HepG2 (cell line): Measurements from ENCODE around the gene ZDHHC18. TPM values are rescaled to one million over a fixed set of nuclear protein-coding genes. Genes with fewer than 3 reads are reported as not detected.

Source experiments
- ATRX ChIP-seq: sonication (generic); formaldehyde crosslinking; IDR thresholded peaks from 2 replicates; pipeline ENCODE4 v1.4.0; 2020; ENCODE audit warnings: missing genetic modification reagents, borderline replicate concordance
- CBX5 ChIP-seq: sonication (generic); formaldehyde crosslinking; IDR thresholded peaks from 2 replicates; pipeline ENCODE4 v1.4.0; 2020; ENCODE audit warnings: missing genetic modification reagents, borderline replicate concordance
- FOXC1 ChIP-seq: sonication (generic); formaldehyde crosslinking; IDR thresholded peaks from 2 replicates; pipeline ENCODE4 v1.8.0; 2022; ENCODE audit warnings: mild to moderate bottlenecking, missing genetic modification reagents, borderline replicate concordance
- GATAD1 ChIP-seq: IDR thresholded peaks from 2 replicates; pipeline ENCODE4 v1.6.1; 2016; ENCODE audit warnings: missing genetic modification reagents, missing compliant biosample characterization
- HES4 ChIP-seq: sonication (generic); formaldehyde crosslinking; IDR thresholded peaks from 2 replicates; pipeline ENCODE4 v1.9.0; 2021; ENCODE audit warnings: mild to moderate bottlenecking, missing genetic modification reagents, borderline replicate concordance
- HOXA3 ChIP-seq: sonication (generic); formaldehyde crosslinking; IDR thresholded peaks from 2 replicates; pipeline ENCODE4 v1.5.0; 2020; ENCODE audit warnings: missing genetic modification reagents
- JUN ChIP-seq: sonication (generic); formaldehyde crosslinking; IDR thresholded peaks from 2 replicates; pipeline ENCODE4 v1.4.0; 2020; ENCODE audit warnings: mild to moderate bottlenecking, missing genetic modification reagents
- NR1H2 ChIP-seq: sonication (generic); formaldehyde crosslinking; IDR thresholded peaks from 2 replicates; pipeline ENCODE4 v1.8.1; 2022; ENCODE audit warnings: low read depth, missing genetic modification reagents, borderline replicate concordance
- NR3C1 ChIP-seq: sonication (generic); formaldehyde crosslinking; IDR thresholded peaks from 2 replicates; pipeline ENCODE4 v1.4.0; 2020; ENCODE audit warnings: missing genetic modification reagents
- ONECUT2 ChIP-seq: sonication (generic); formaldehyde crosslinking; IDR thresholded peaks from 2 replicates; pipeline ENCODE4 v1.4.0; 2020; ENCODE audit warnings: missing genetic modification reagents
- SRSF1 ChIP-seq: fragments of 200-400 bp; formaldehyde crosslinking; optimal IDR thresholded peaks from 2 replicates; pipeline ENCODE3; 2017; ENCODE audit warnings: mild to moderate bottlenecking, low read depth, low read length, moderate library complexity
- TMF1 ChIP-seq: sonication (generic); formaldehyde crosslinking; IDR thresholded peaks from 2 replicates; pipeline ENCODE4 v1.8.1; 2022; ENCODE audit warnings: low read depth, missing genetic modification reagents
- TOE1 ChIP-seq: sonication (generic); formaldehyde crosslinking; IDR thresholded peaks from 2 replicates; pipeline ENCODE4 v1.4.0; 2020; ENCODE audit warnings: mild to moderate bottlenecking, missing genetic modification reagents
- TRIM24 ChIP-seq: sonication (generic); formaldehyde crosslinking; IDR thresholded peaks from 2 replicates; pipeline ENCODE4 v1.8.0; 2022; ENCODE audit warnings: mild to moderate bottlenecking, missing genetic modification reagents
- ZBTB7B ChIP-seq: sonication (generic); formaldehyde crosslinking; IDR thresholded peaks from 2 replicates; pipeline ENCODE4 v1.4.0; 2020; ENCODE audit warnings: missing genetic modification reagents
- ZFX ChIP-seq: sonication (generic); formaldehyde crosslinking; IDR thresholded peaks from 2 replicates; pipeline ENCODE4 v1.4.0; 2020; ENCODE audit warnings: mild to moderate bottlenecking, low read depth, missing genetic modification reagents, moderate library complexity
- ZSCAN9 ChIP-seq: IDR thresholded peaks from 2 replicates; pipeline ENCODE4 v1.6.1; 2016; ENCODE audit warnings: borderline replicate concordance
- polyA plus RNA-seq, 8 experiments: library from polyadenylated mRNA; depleted of rRNA in 3 of 8; stranded (reverse) in 7 of 8; unstranded in 1 of 8; fragments of >200 nt; fragmentation: Illumina TruSeq in 4 of 8; extraction: Trizol in 4 of 8; gene quantifications; 2 replicates each; pipeline versions ENCODE4 v1.2.1 to v1.2.3, GENCODE V29; 2011 to 2016; ENCODE audit warnings: low read depth in 4 of 8, missing spikeins in 1 of 8, mixed read lengths in 1 of 8; ENCODE audit not compliant: insufficient read depth in 1 of 8
- total RNA-seq, 5 experiments: library from RNA; depleted of rRNA; stranded (reverse); fragments of >200 nt; fragmentation: Illumina TruSeq; extraction: Trizol; gene quantifications; 2 replicates each; pipeline ENCODE4 v1.2.3, GENCODE V29; 2016; ENCODE audit warnings: low read depth in 1 of 5
- TF ChIP-seq, protein P1 (sequence below): sonication (generic); formaldehyde crosslinking; conservative IDR thresholded peaks from 2 replicates; pipeline ENCODE4 v1.8.1; 2023; ENCODE audit warnings: missing genetic modification reagents
- TF ChIP-seq, protein P2 (sequence below): sonication (generic); formaldehyde crosslinking; IDR thresholded peaks from 2 replicates; pipeline ENCODE4 v1.4.0; 2020; ENCODE audit warnings: low read depth, missing genetic modification reagents
- TF ChIP-seq, protein P3 (sequence below): sonication (generic); formaldehyde crosslinking; IDR thresholded peaks from 2 replicates; pipeline ENCODE4 v1.8.0; 2022; ENCODE audit warnings: missing genetic modification reagents, mild to moderate bottlenecking, inconsistent platforms, borderline replicate concordance
- TF ChIP-seq, protein P4 (sequence below): sonication (generic); formaldehyde crosslinking; IDR thresholded peaks from 2 replicates; pipeline ENCODE4 v1.8.0; 2022; ENCODE audit warnings: missing genetic modification reagents, low read depth, mild to moderate bottlenecking, borderline replicate concordance

Gene ZDHHC18
- total and polyA plus RNA-seq, 2 of the 13 experiments (the other 11 are each of a cell fraction or from before 2014, with no cell fraction given), result 13.2 to 35.3 TPM

DNA sequence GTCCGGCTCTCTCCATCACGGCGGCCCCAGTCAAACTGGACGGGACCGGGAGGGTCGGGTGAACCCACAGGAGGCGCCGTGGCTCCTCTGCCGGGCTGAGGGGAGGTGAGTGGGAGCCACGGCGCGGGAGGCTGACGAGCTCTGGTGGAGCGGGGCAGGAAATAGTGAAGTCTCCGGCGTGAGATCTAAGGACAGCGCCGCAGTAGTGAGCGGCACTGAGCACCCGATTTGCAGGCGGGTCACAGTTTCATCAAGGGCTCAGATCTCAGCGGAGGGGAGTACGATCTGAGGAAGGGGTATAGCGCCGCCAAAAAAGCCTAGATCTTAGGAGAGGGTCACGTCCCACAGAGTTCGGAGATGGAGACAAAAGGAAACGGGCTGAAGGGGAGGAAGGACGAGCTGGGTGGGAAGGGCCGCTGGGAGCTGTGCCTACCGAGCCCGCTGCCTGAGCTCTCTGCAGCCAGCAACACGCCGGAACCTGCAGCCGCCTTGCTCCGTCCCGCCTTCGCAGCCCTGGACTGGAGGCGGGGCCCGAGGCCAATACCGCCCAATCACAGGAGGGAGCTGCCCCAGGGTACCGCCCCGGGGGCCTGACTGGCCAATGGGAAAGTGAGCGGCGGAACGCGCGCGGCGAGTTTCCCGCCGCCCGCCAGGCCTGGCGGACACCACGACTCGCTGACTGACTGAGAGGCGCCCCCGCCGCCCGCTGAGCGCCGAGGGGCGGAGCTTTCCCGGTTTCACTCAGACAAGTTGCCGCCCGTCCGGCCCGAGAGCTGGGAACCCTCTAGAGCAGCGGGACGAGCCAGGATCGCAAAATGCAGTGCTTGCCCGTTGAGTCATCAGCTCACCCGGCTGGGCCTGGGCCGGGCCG is 38.4 kb downstream of the ZDHHC18 start (continued):
- TF ChIP-seq TOE1 (CRISPR knock-in tag), result no peak
- no peak for TF ChIP-seq ZBTB7B (CRISPR knock-in tag)
- TF ChIP-seq HES4, result no peak
- TF ChIP-seq JUN, result 0 out of 2 replicates have a peak, but pooled peaks have one; percentile 32
- peak; percentile 73 for TF ChIP-seq HOXA3 (CRISPR knock-in tag)
- no peak for TF ChIP-seq TRIM24
- TF ChIP-seq NR3C1 (CRISPR knock-in tag), result no peak
- TF ChIP-seq, protein P1, sequence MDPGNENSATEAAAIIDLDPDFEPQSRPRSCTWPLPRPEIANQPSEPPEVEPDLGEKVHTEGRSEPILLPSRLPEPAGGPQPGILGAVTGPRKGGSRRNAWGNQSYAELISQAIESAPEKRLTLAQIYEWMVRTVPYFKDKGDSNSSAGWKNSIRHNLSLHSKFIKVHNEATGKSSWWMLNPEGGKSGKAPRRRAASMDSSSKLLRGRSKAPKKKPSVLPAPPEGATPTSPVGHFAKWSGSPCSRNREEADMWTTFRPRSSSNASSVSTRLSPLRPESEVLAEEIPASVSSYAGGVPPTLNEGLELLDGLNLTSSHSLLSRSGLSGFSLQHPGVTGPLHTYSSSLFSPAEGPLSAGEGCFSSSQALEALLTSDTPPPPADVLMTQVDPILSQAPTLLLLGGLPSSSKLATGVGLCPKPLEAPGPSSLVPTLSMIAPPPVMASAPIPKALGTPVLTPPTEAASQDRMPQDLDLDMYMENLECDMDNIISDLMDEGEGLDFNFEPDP, result no peak
- peak; percentile 66 for TF ChIP-seq ZFX (CRISPR knock-in tag)
- TF ChIP-seq NR1H2 (CRISPR knock-in tag), result no peak
- TF ChIP-seq ATRX (CRISPR knock-in tag), result no peak
- no peak for TF ChIP-seq ONECUT2 (CRISPR knock-in tag)
- no peak for TF ChIP-seq SRSF1
- peak; percentile 74 for TF ChIP-seq FOXC1
- TF ChIP-seq CBX5 (CRISPR knock-in tag), result no peak; the same call in 1 of the 2 replicates
- peak; percentile 73; the same call in 1 of the 2 replicates for TF ChIP-seq TMF1 (CRISPR knock-in tag)
- peak; percentile 43; the same call in 1 of the 2 replicates for TF ChIP-seq ZSCAN9 (CRISPR knock-in tag)
- TF ChIP-seq, protein P2, sequence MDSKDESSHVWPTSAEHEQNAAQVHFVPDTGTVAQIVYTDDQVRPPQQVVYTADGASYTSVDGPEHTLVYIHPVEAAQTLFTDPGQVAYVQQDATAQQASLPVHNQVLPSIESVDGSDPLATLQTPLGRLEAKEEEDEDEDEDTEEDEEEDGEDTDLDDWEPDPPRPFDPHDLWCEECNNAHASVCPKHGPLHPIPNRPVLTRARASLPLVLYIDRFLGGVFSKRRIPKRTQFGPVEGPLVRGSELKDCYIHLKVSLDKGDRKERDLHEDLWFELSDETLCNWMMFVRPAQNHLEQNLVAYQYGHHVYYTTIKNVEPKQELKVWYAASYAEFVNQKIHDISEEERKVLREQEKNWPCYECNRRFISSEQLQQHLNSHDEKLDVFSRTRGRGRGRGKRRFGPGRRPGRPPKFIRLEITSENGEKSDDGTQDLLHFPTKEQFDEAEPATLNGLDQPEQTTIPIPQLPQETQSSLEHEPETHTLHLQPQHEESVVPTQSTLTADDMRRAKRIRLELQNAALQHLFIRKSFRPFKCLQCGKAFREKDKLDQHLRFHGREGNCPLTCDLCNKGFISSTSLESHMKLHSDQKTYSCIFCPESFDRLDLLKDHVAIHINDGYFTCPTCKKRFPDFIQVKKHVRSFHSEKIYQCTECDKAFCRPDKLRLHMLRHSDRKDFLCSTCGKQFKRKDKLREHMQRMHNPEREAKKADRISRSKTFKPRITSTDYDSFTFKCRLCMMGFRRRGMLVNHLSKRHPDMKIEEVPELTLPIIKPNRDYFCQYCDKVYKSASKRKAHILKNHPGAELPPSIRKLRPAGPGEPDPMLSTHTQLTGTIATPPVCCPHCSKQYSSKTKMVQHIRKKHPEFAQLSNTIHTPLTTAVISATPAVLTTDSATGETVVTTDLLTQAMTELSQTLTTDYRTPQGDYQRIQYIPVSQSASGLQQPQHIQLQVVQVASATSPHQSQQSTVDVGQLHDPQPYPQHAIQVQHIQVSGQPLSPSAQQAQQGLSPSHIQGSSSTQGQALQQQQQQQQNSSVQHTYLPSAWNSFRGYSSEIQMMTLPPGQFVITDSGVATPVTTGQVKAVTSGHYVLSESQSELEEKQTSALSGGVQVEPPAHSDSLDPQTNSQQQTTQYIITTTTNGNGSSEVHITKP (CRISPR knock-in tag), result 0 out of 2 replicates have a peak, but pooled peaks have one; percentile 14
- TF ChIP-seq, protein P3, sequence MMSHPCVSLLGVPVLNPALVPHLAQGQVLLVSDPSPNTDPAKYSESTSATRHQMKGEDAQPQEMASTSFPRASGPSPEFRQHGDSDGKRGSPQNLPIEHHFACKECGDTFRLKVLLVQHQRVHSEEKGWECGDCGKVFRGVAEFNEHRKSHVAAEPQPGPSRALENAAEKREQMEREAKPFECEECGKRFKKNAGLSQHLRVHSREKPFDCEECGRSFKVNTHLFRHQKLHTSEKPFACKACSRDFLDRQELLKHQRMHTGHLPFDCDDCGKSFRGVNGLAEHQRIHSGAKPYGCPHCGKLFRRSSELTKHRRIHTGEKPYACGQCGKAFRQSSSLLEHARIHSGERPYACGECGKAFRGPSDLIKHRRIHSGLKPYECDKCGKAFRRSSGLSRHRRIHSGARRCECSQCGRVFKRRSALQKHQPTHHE (CRISPR knock-in tag), result no peak
- TF ChIP-seq, protein P4, sequence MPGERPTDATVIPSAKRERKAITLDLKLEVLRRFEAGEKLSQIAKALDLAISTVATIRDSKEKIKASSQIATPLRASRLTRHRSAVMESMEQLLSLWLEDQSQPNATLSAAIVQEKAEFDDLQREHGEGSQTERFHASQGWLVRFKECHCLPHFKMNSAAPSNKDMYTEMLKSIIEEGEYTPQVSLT (CRISPR knock-in tag), result no peak
- peak; percentile 50; the same call in 1 of the 2 replicates for TF ChIP-seq GATAD1 (CRISPR knock-in tag)
